GM04504 (cell line): Measurements from ENCODE around the gene WBP1.
A peak's percentile ranks its signal among the peaks of the same experiment; 100 is the strongest.
"Not testable (repeated sequence)": the region's sequence is repeated elsewhere in the genome, so short reads cannot be mapped to it uniquely, and the experiment has no call there.

Source experiments
- DNase-seq: peaks from one replicate; pipeline ENCODE4 v3.0.0-alpha.2; 2012; ENCODE audit warnings: low read depth

Gene WBP1

GRCh38 chr2:74482801-74483674, 24.8 kb downstream of the WBP1 start, which contains the start of the genes CCDC142 and TTC31:
Gene CCDC142 (minus strand): TSS chr2:74482998. CDS start chr2:74482837, 161 bp downstream.
Gene TTC31 (plus strand): TSS chr2:74483081. CDS start chr2:74483096, 15 bp downstream.
- peak; percentile 91 for DNase-seq

DNA sequence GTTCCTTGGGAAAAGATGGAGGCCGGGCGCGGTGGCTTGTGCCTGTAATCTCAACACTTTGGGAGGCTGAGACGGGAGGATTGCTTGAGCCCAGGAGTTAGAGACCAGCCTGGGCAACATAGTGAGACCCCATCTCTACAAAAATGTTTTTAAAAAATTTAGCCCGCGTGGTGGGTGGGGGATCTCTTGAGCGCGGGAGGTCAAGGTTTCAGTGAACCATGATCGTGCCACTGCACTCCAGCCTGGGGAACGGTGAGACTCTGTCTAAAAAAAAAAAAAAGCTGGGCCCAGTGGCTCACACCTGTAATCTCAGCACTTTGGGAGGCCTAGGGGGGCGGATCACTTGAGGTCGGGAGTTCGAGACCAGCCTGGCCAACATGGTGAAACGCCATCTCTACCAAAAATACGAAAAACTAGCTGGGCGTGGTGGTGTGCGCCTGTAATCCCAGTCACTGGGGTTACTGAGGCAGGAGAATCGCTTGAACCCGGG, 25.5 kb downstream of the WBP1 start:
- not testable (repeated sequence) for DNase-seq

GRCh38 chr2:74486141-74486540, 27.9 kb downstream of the WBP1 start:
- no peak for DNase-seq

- no peak for DNase-seq
Observed at GRCh38 chr2:74488643-74489481, 30.6 kb downstream of the WBP1 start.

- no peak for DNase-seq
Observed at GRCh38 chr2:74489906-74490305, 31.7 kb downstream of the WBP1 start.

GRCh38 chr2:74491648-74492544, 33.7 kb downstream of the WBP1 start:
- DNase-seq = no peak

DNA sequence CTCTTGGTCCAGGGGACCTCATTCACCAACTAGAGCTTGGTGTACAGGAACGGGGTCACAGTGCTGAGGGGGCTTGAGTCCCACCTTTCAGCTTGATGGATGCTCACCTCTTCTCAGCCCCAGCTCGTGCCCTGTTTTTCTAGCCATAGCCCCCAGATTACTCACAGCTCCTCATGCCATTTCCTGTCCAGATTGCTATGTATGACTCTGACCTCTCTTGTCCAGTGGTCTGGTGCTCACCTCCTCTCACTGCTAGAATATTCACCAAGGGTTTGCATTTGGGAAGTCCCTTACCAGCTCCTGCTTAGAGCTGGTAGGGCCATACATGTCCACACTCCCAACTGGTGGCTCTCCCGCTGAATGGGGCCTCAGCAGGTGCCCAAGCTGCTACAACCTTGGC, 35.3 kb downstream of the WBP1 start:
- DNase-seq = no peak

DNA sequence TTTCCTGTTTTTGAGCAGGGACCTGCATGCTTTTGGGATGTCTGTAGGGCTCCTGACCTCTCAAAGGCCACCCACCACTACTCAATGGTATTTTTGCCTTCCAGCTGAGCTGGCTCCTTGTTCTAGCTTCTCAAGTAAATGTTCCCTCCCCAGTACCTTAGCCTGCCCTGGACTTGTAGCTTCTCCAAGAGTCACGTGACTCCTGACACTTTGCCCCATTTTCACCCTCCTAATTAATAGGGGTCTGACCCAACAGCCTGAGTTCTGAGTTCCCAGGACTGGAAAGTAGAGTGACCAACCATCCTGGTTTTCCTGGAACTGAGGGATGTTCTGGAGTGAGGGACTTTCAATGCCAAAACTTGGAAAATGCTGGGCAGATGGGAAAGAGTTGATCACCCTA, 37.2 kb downstream of the WBP1 start:
- no peak for DNase-seq

GRCh38 chr2:74496997-74497776, 38.9 kb downstream of the WBP1 start:
- no peak for DNase-seq

DNA sequence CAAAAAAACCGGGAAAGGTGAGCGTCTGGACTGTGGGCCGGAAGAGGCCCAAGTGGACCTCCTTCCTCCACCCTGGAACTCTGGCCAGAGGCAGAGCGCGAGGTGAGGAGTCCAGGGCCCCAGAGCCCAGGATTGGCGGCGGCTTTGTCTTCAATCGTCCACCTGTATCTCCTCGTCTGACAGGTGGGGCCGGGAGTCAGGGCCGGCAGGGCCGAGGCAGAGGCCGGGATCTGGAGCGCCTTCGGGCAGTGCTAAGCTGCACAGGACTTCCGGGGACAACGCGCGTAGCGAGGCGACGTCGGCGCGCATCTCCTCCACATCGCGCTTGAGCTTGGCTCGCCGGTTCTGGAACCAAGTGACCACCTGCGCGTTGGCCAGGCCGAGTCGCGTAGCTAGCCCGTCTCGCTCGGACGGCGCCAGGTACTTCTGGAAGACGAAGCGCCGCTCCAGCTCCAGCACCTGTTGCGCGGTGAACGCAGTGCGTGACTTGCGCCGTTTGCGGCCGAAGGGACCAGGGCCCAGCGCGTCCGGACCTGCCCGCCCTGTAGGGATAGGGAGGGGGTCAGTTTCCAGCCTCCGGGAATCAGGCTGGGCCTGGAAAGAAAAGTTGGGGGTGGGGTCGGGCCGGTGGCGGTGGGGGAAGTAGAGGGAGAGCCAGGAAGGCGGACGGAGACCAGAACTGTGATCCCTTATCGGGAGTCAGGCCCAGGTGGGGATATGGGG, 39.7 kb downstream of the WBP1 start:
- no peak for DNase-seq

DNA sequence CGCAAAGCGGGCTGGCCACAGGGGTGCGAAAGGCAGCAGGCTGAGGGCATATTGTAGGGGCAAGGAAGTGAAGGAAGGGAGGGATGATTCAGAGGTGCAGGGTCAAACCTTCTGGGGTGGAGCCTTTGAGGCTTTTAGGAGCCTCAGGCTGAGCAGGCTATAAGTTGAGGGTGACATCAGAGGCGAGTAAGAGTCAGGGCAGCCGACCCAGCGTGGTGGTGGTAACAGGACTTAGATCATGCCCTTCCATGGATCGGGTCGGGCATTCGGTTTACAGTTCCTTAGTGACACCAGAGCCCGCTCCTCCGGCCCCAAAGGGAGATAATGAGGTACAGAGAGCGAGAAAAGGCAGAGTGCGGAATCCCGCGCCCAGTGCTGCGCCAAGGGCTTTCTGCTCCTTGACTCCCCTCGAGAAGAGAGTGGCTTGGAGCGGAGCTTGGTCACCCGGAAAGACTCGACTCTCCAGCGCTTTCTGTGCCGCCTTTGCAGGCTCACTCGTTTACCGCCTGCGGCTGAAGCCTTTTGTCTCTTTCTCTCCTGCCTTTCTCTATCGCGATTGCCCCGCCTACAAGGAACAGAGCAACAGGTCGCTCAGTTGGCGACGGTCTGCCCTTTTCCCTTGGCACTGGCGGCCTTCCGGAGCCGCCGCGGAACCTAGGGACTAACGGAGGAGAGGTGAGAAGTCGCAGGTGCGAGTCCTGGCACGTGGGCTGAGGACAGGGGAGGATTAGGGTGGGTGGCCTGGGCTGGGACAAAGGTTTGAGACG, 40.4 kb downstream of the WBP1 start:
- DNase-seq = no peak

- DNase-seq = no peak
Observed at GRCh38 chr2:74499267-74499939, 41.2 kb downstream of the WBP1 start, which contains the start of gene LBX2. Gene LBX2 (minus strand): TSS chr2:74499603. CDS start chr2:74499537, 66 bp downstream.

GRCh38 chr2:74499940-74500577, 41.8 kb downstream of the WBP1 start:
- no peak for DNase-seq

DNA sequence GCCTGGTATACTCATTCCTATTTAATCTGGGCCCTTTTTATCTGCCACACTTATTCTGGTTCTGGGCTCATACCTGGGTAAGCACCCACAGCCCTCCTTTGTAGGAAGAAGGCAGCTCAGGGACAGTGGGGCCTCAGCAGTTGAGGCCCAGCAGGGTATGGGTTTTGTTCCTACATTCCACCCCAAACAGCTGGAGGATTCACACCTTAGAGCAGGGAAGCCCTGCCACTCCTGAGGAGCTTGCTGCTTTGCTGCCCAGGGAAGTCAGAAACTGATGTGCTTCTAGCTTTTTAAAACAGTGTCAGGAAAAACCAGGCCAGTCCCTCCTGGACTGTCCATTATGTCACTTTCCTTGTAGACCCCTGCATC, 42.3 kb downstream of the WBP1 start:
- no peak for DNase-seq

DNA sequence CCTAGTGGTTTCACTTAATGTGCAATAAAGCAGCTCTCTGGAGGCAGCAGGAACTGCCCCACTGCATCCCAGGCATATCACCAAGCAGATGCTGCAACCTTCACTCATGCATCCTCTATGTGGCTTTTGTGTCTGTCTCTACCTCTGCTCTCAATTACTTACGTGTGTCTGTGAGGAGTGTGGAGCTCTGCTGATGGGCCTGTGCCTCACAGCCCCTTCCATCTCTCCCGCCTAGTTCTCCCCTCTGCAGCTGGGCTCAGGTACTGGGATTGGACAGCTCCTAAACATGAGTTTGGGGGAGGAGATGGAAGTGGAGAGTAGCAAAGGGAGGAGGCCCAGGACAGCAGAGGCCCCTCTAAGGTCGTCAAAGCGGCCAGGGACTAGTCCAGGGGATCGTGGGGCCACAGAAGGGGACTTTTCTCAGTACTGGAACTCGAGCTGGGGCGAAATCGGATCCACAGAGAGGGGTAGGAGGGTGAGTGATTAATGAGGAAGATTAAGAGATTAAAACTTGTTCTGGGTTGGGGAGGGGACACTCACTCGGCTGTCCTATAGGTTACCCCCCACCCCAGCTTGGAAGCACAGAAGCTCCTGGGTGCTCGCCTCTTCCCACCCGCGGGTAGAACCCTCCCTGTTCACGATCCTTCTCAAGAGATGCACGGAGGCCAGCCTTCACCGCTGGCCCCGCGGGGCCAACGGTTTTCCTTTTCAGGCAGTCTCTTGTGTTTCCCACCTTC, 43.3 kb downstream of the WBP1 start:
- DNase-seq = no peak

DNA sequence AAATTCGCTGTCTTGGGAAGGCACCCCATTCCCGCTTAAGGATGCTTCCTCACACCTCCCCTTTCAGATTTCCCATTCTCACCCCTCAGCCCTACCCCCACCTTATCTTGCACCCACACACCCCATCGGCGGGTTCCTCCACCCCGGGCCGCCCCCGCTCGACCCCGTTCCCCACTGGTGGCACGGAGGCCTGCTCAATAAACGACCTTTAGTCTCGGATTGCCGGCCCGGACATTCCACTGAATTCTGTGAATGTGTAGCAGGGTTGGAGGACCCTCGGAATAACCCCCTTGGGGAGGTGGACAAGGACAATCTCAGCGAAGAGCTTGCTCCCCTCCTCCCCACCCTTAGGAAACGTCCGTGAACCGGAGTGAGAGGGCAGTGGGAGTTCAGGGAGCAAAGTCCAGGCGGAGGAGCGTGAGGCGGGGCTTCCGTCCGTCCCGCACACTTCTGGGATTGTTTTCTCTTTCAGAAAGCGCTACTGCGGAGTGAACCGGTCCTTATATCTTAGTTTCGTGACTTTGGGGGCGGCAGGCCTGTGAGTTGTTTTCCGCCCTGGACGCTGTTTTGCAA, 44.0 kb downstream of the WBP1 start:
- no peak for DNase-seq
